ENCODE results near the gene TXNRD2.

TXNRD2 gene

GRCh38 chr22:19841641-19842392 is 99.8 kb downstream of the TXNRD2 start:
- TF ChIP-seq SIN3A (IDR thresholded peaks at IDR 0.05; ENCODE audit: borderline replicate concordance, insufficient read depth, low read length): no peak

- TF ChIP-seq FOXP2 (optimal IDR thresholded peaks at IDR 0.05; ENCODE audit: borderline replicate concordance, extremely low read depth, extremely low read length, insufficient read depth) (no peak), SIN3A (IDR thresholded peaks at IDR 0.05; ENCODE audit: borderline replicate concordance, insufficient read depth, low read length) (no peak), POLR2AphosphoS5 (IDR thresholded peaks at IDR 0.05; ENCODE audit: low read depth, low read length) (no peak), TAF1 (IDR thresholded peaks at IDR 0.05; ENCODE audit: borderline replicate concordance, insufficient read depth, low read length) (no peak)
- TF ChIP-seq, protein P1, sequence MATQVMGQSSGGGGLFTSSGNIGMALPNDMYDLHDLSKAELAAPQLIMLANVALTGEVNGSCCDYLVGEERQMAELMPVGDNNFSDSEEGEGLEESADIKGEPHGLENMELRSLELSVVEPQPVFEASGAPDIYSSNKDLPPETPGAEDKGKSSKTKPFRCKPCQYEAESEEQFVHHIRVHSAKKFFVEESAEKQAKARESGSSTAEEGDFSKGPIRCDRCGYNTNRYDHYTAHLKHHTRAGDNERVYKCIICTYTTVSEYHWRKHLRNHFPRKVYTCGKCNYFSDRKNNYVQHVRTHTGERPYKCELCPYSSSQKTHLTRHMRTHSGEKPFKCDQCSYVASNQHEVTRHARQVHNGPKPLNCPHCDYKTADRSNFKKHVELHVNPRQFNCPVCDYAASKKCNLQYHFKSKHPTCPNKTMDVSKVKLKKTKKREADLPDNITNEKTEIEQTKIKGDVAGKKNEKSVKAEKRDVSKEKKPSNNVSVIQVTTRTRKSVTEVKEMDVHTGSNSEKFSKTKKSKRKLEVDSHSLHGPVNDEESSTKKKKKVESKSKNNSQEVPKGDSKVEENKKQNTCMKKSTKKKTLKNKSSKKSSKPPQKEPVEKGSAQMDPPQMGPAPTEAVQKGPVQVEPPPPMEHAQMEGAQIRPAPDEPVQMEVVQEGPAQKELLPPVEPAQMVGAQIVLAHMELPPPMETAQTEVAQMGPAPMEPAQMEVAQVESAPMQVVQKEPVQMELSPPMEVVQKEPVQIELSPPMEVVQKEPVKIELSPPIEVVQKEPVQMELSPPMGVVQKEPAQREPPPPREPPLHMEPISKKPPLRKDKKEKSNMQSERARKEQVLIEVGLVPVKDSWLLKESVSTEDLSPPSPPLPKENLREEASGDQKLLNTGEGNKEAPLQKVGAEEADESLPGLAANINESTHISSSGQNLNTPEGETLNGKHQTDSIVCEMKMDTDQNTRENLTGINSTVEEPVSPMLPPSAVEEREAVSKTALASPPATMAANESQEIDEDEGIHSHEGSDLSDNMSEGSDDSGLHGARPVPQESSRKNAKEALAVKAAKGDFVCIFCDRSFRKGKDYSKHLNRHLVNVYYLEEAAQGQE (IDR thresholded peaks at IDR 0.05; ENCODE audit: insufficient read depth in 1 of 2, low read depth in 2 of 2, low read length in 2 of 2): no peak
Measured at GRCh38 chr22:19840955-19841640, 100.5 kb downstream of the TXNRD2 start.

GRCh38 chr22:19840059-19840458 is 101.6 kb downstream of the TXNRD2 start:
- TF ChIP-seq POLR2AphosphoS5 (IDR thresholded peaks at IDR 0.05; ENCODE audit: low read depth, low read length) (no peak), SIN3A (IDR thresholded peaks at IDR 0.05; ENCODE audit: borderline replicate concordance, insufficient read depth, low read length) (no peak)
- TF ChIP-seq, protein P1 (IDR thresholded peaks at IDR 0.05; ENCODE audit: insufficient read depth in 1 of 2, low read depth in 2 of 2, low read length in 2 of 2): no peak

DNA sequence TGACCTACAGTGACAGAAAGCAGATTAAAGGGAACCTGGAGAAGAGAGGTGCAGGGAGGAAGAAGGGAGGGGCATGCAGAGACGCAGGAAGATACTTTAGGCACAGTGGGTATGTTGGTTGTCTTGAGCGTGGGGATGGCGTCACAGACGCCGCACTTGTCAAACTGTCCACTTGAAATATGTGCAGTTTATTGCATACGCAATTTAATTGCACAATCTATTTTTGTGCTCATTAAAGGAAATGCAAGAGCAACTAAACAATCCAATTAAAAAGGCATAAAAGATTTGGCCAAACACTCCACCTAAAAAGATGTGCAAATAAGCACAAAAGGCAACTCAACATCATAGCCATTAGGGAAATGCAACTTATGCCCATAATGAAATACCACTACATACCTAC is 103.7 kb downstream of the TXNRD2 start:
- TF ChIP-seq, protein P1 (IDR thresholded peaks at IDR 0.05; ENCODE audit: insufficient read depth in 1 of 2, low read depth in 2 of 2, low read length in 2 of 2): no peak
- TF ChIP-seq POLR2AphosphoS5 (IDR thresholded peaks at IDR 0.05; ENCODE audit: low read depth, low read length) (no peak), FOXP2 (optimal IDR thresholded peaks at IDR 0.05; ENCODE audit: borderline replicate concordance, extremely low read depth, extremely low read length, insufficient read depth) (no peak), TAF1 (IDR thresholded peaks at IDR 0.05; ENCODE audit: borderline replicate concordance, insufficient read depth, low read length) (no peak), SIN3A (IDR thresholded peaks at IDR 0.05; ENCODE audit: borderline replicate concordance, insufficient read depth, low read length) (no peak)

- TF ChIP-seq TAF1 (IDR thresholded peaks at IDR 0.05; ENCODE audit: borderline replicate concordance, insufficient read depth, low read length) (no peak), POLR2AphosphoS5 (IDR thresholded peaks at IDR 0.05; ENCODE audit: low read depth, low read length) (no peak), SIN3A (IDR thresholded peaks at IDR 0.05; ENCODE audit: borderline replicate concordance, insufficient read depth, low read length) (no peak), FOXP2 (optimal IDR thresholded peaks at IDR 0.05; ENCODE audit: borderline replicate concordance, extremely low read depth, extremely low read length, insufficient read depth) (no peak)
- TF ChIP-seq, protein P1 (IDR thresholded peaks at IDR 0.05; ENCODE audit: insufficient read depth in 1 of 2, low read depth in 2 of 2, low read length in 2 of 2): no peak
Measured at GRCh38 chr22:19836512-19836911, 105.1 kb downstream of the TXNRD2 start.
